ENCODE data around the gene PKD1L1.

The PKD1L1 gene

DNA sequence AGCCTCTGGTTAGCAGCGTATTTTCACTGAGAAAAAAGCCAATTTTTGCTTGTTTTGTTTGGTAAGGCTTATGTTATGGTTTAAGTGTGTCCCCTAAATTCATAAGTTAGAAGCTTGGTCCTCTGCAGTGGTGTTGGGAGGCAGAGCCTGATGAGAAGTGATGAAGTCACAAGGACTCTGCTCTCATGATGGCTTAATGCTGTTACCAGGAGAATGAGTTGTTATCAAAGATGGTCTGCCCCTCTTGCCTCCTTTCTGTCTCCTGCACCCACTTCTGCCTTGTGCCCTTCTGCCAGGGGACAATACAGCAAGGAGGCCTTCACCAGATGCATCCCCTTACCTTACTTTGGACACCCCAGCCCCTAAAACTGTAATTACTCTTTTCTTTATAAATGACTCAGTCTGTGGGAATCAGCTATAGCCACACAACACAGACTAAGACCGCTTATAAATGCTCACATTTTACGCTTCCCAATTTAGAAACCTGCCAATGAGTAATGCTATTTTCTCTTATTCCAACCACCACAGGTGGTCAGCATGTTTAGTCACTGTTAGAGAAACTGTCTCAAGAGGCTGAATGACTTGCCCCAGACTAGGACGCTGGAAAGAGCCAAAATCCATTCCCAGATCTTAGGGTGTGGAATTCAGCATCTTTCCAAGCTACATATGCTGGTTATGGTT, 6.1 kb upstream of the PKD1L1 start:
- H3K9ac ChIP-seq (ENCODE audit: low read length) = no peak overlapping the region
- no peaks in the 10 kb centered on the region for H3K9me3 ChIP-seq (ENCODE audit: control insufficient read depth, low read length)
- H3K4me1 ChIP-seq (ENCODE audit: control insufficient read depth, insufficient read depth, low read length) = no peaks in the 10 kb centered on the region
- H3K36me3 ChIP-seq (ENCODE audit: control insufficient read depth, insufficient read depth, low read length, severe bottlenecking) = peaks cover 20% of the 10 kb centered on the region
- no peak overlapping the region for H3K4me3 ChIP-seq (ENCODE audit: low read length)
- DNase-seq (ENCODE audit: low read depth) = no peak
- no peaks in the 10 kb centered on the region for H3K27me3 ChIP-seq (replicated peaks; ENCODE audit: control insufficient read depth, insufficient read depth, low read length)

DNA sequence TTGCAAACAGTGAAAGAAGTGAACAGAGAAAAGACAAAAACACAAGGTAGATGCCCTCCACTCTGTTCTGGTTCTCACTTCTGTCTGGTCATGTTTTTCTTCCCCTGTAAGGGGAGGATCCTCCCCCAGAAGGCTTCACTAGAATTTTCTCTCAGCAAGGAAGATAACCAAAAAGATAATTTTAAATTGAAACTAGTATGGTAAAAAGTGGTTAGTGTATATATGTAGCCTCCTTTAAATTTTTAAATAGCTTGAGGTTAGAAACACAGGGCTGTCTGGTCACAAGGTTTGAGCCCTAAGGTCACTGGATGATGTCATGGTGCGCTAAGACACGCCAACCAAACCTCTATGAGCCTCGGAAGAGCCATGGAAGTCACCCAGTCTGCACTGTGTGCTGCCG, 5.6 kb upstream of the PKD1L1 start:
- no peak for DNase-seq (ENCODE audit: low read depth)
- no peaks in the 10 kb centered on the region for H3K27me3 ChIP-seq (replicated peaks; ENCODE audit: control insufficient read depth, insufficient read depth, low read length)
- H3K4me3 ChIP-seq (ENCODE audit: low read length) = no peak overlapping the region
- no peaks in the 10 kb centered on the region for H3K4me1 ChIP-seq (ENCODE audit: control insufficient read depth, insufficient read depth, low read length)
- H3K36me3 ChIP-seq (ENCODE audit: control insufficient read depth, insufficient read depth, low read length, severe bottlenecking) = peaks cover 20% of the 10 kb centered on the region
- H3K9me3 ChIP-seq (ENCODE audit: control insufficient read depth, low read length) = no peaks in the 10 kb centered on the region
- H3K9ac ChIP-seq (ENCODE audit: low read length) = no peak overlapping the region

GRCh38 chr7:47952224-47952623, 4.0 kb upstream of the PKD1L1 start:
- H3K27me3 ChIP-seq (replicated peaks; ENCODE audit: control insufficient read depth, insufficient read depth, low read length) = no peaks in the 10 kb centered on the region
- no peak overlapping the region for H3K4me3 ChIP-seq (ENCODE audit: low read length)
- no peak overlapping the region for H3K9ac ChIP-seq (ENCODE audit: low read length)
- DNase-seq (ENCODE audit: low read depth) = no peak
- H3K4me1 ChIP-seq (ENCODE audit: control insufficient read depth, insufficient read depth, low read length) = no peaks in the 10 kb centered on the region
- peaks cover 20% of the 10 kb centered on the region for H3K36me3 ChIP-seq (ENCODE audit: control insufficient read depth, insufficient read depth, low read length, severe bottlenecking)
- H3K9me3 ChIP-seq (ENCODE audit: control insufficient read depth, low read length) = no peaks in the 10 kb centered on the region

- Histone ChIP-seq H3K9ac (ENCODE audit: low read length) (no peak overlapping the region), H3K36me3 (ENCODE audit: control insufficient read depth, insufficient read depth, low read length, severe bottlenecking) (peaks cover 20% of the 10 kb centered on the region), H3K4me3 (ENCODE audit: low read length) (no peak overlapping the region), H3K9me3 (ENCODE audit: control insufficient read depth, low read length) (no peaks in the 10 kb centered on the region), H3K4me1 (ENCODE audit: control insufficient read depth, insufficient read depth, low read length) (no peaks in the 10 kb centered on the region), H3K27me3 (replicated peaks; ENCODE audit: control insufficient read depth, insufficient read depth, low read length) (no peaks in the 10 kb centered on the region)
- no peak for DNase-seq (ENCODE audit: low read depth)
Observed at GRCh38 chr7:47951374-47951773, 3.1 kb upstream of the PKD1L1 start.

GRCh38 chr7:47950714-47951113, 2.4 kb upstream of the PKD1L1 start:
- no peak for DNase-seq (ENCODE audit: low read depth)
- H3K9ac ChIP-seq (ENCODE audit: low read length) = no peak overlapping the region
- no peaks in the 10 kb centered on the region for H3K9me3 ChIP-seq (ENCODE audit: control insufficient read depth, low read length)
- peaks cover 14% of the 10 kb centered on the region for H3K36me3 ChIP-seq (ENCODE audit: control insufficient read depth, insufficient read depth, low read length, severe bottlenecking)
- no peaks in the 10 kb centered on the region for H3K27me3 ChIP-seq (replicated peaks; ENCODE audit: control insufficient read depth, insufficient read depth, low read length)
- H3K4me3 ChIP-seq (ENCODE audit: low read length) = no peak overlapping the region
- no peaks in the 10 kb centered on the region for H3K4me1 ChIP-seq (ENCODE audit: control insufficient read depth, insufficient read depth, low read length)

- peaks cover 9% of the 10 kb centered on the region for H3K36me3 ChIP-seq (ENCODE audit: control insufficient read depth, insufficient read depth, low read length, severe bottlenecking)
- no peak overlapping the region for H3K4me3 ChIP-seq (ENCODE audit: low read length)
- no peaks in the 10 kb centered on the region for H3K27me3 ChIP-seq (replicated peaks; ENCODE audit: control insufficient read depth, insufficient read depth, low read length)
- no peak overlapping the region for H3K9ac ChIP-seq (ENCODE audit: low read length)
- no peaks in the 10 kb centered on the region for H3K9me3 ChIP-seq (ENCODE audit: control insufficient read depth, low read length)
- DNase-seq (ENCODE audit: low read depth) = no peak
- H3K4me1 ChIP-seq (ENCODE audit: control insufficient read depth, insufficient read depth, low read length) = no peaks in the 10 kb centered on the region
Observed at GRCh38 chr7:47949703-47950102, 1.4 kb upstream of the PKD1L1 start.

DNA sequence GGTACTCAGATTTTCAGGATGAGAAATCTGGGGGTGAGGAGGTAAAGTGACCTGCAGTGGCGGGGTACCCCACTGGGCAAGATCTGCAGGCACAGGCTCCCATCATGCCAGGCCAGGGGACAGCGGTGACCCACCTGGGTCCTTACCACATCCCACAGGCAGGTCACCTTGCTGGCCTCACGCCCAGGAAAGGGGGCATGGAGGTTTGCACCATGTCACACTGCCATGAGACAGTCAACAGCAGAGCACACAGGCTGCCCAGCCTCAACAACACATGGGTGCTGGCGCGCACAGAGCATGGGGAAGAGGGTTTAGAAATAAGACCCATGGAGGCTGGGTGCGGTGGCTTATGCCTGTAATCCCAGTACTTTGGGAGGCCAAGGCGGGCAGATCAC, 914 bp downstream of the PKD1L1 start:
- no peaks in the 10 kb centered on the region for H3K27me3 ChIP-seq (replicated peaks; ENCODE audit: control insufficient read depth, insufficient read depth, low read length)
- H3K4me1 ChIP-seq (ENCODE audit: control insufficient read depth, insufficient read depth, low read length) = peaks cover 9% of the 10 kb centered on the region
- no peaks in the 10 kb centered on the region for H3K9me3 ChIP-seq (ENCODE audit: control insufficient read depth, low read length)
- H3K36me3 ChIP-seq (ENCODE audit: control insufficient read depth, insufficient read depth, low read length, severe bottlenecking) = no peaks in the 10 kb centered on the region
- no peak overlapping the region for H3K4me3 ChIP-seq (ENCODE audit: low read length)
- H3K9ac ChIP-seq (ENCODE audit: low read length) = no peak overlapping the region
- no peak for DNase-seq (ENCODE audit: low read depth)

DNA sequence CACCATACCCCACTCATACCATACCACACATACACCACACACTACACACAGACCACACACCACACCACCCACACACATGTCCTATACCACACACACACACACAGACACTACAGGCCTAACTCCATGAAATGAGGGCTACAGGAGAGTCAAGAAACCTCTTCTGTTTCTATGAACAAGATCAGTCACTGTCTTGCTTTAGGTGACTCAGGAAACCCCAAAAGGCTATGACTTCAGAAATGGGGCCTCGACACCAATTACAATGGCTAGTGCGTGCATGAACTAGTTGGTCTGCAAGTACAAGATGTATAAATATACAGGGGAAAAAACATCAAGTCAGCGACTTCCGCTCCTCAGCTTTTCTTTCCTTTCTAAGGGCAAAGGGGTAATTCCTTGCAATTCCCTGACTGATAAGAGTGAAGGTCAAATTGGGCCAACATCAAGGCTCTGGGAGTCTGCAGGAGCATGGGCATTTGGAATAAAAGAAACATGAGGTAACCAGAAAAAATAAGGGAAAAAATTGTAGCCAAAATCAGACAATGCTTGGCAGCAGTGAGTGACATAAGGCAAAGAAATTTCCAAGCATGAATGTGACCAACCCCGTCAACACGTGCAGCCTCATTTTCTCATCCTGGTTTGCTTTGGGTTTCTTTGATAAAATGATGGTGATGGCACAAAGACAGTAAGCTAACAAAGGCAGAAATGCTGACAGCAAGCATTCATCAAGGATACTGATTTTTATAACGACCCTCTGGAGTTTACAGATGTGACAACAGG, 1.5 kb downstream of the PKD1L1 start:
- Histone ChIP-seq H3K36me3 (ENCODE audit: control insufficient read depth, insufficient read depth, low read length, severe bottlenecking) (no peaks in the 10 kb centered on the region), H3K4me1 (ENCODE audit: control insufficient read depth, insufficient read depth, low read length) (peaks cover 13% of the 10 kb centered on the region), H3K9ac (ENCODE audit: low read length) (no peak overlapping the region), H3K27me3 (replicated peaks; ENCODE audit: control insufficient read depth, insufficient read depth, low read length) (no peaks in the 10 kb centered on the region), H3K4me3 (ENCODE audit: low read length) (no peak overlapping the region), H3K9me3 (ENCODE audit: control insufficient read depth, low read length) (no peaks in the 10 kb centered on the region)
- DNase-seq (ENCODE audit: low read depth) = no peak

- DNase-seq (ENCODE audit: low read depth) = peak; percentile 91
Observed at GRCh38 chr7:47945261-47946015, 2.8 kb downstream of the PKD1L1 start.

DNA sequence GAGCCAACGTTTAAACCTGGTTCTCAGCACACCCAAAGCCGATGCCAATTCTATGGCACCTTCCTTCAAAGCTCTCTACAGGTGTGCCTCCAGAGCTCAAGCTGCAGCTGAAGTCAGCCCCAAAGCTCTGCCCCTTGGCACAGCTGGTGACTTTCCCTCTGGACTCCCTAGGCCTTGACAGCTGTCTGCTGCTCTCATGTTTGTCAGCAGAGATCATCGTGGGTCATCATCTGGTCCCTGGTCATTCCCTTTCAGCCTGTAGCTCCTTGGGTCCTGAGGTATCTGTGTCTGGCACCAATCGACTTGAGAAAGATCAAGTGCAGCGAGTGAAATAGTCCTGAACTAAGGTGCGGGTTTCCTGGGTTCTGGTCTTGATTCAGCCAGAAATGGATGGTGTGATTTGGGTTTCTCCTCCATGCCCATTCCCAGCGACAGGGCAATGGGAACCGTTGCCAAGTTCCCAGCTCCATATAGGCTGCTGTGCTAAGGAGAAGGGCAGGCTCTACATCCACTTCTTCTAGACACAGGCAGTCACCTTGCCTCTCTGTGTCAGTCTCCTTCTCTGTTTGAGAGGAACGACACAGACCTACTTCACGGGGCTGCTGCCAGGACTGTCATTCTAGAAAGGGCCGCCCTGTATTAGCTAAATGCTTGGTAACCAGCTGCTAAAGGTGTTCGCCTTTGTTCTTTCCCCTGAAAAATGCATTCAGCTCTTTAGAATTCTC, 3.6 kb downstream of the PKD1L1 start:
- H3K9ac ChIP-seq (ENCODE audit: low read length) = no peak overlapping the region
- H3K4me3 ChIP-seq (ENCODE audit: low read length) = no peak overlapping the region
- H3K4me1 ChIP-seq (ENCODE audit: control insufficient read depth, insufficient read depth, low read length) = peaks cover 29% of the 10 kb centered on the region
- no peaks in the 10 kb centered on the region for H3K9me3 ChIP-seq (ENCODE audit: control insufficient read depth, low read length)
- H3K36me3 ChIP-seq (ENCODE audit: control insufficient read depth, insufficient read depth, low read length, severe bottlenecking) = no peaks in the 10 kb centered on the region
- H3K27me3 ChIP-seq (replicated peaks; ENCODE audit: control insufficient read depth, insufficient read depth, low read length) = no peaks in the 10 kb centered on the region
- DNase-seq (ENCODE audit: low read depth) = no peak

More at GRCh38 chr7:47945261-47946015, 2.8 kb downstream of the PKD1L1 start:
- H3K27me3 ChIP-seq (replicated peaks; ENCODE audit: control insufficient read depth, insufficient read depth, low read length) = no peaks in the 10 kb centered on the region
- H3K36me3 ChIP-seq (ENCODE audit: control insufficient read depth, insufficient read depth, low read length, severe bottlenecking) = no peaks in the 10 kb centered on the region
- no peaks in the 10 kb centered on the region for H3K9me3 ChIP-seq (ENCODE audit: control insufficient read depth, low read length)
- H3K9ac ChIP-seq (ENCODE audit: low read length) = no peak overlapping the region
- H3K4me3 ChIP-seq (ENCODE audit: low read length) = no peak overlapping the region
- peaks cover 26% of the 10 kb centered on the region for H3K4me1 ChIP-seq (ENCODE audit: control insufficient read depth, insufficient read depth, low read length)
